IMR-90 (cell line): Measurements from ENCODE around the gene EXOC6. TPM values are rescaled to one million over a fixed set of nuclear protein-coding genes. Genes with fewer than 3 reads are reported as not detected.

Experiments
- ATAC-seq: fragments of 200-7000 bp; cut with Tn5 transposase; 2 replicates; pipeline ENCODE4 v1.9.1; 2020; ENCODE audit warnings: low read depth, mild to moderate bottlenecking, moderate library complexity
- BruUV-seq: library from RNA; stranded (reverse); fragments of 400-500 nt; replicated peaks from 2 replicates; lab custom pipeline; 2021; lab: Mats Ljungman, UMichigan
- CTCF ChIA-PET: fragments of 300-600 bp; formaldehyde crosslinking; extraction: SDS; loops from one replicate; lab custom pipeline; 2021; ENCODE audit warnings: antibody characterized with exemption; lab: Yijun Ruan, JAX
- POLR2A ChIA-PET: fragments of 300-600 bp; sonication (Branson Sonifier 250); formaldehyde crosslinking; loops from one replicate; lab custom pipeline; 2022; ENCODE audit warnings: antibody characterized with exemption; ENCODE audit not compliant: unreplicated experiment; lab: Charles Lee
- DNase-seq: peaks from one replicate; pipeline ENCODE4 v3.0.0; 2013
- H2AFZ ChIP-seq: replicated peaks from 2 replicates; pipeline ENCODE3; 2013; ENCODE audit warnings: low read length, mild to moderate bottlenecking; ENCODE audit not compliant: poor library complexity
- H2AK5ac ChIP-seq: 2 replicates; pipeline ENCODE4 v1.6.1; 2013; ENCODE audit warnings: low read depth, low read length, inconsistent platforms
- H2AK9ac ChIP-seq: replicated peaks from 2 replicates; pipeline ENCODE3; 2013; ENCODE audit warnings: mild to moderate bottlenecking, low read depth, low read length, moderate library complexity; ENCODE audit not compliant: poor library complexity
- H2BK120ac ChIP-seq: 2 replicates; pipeline ENCODE4 v1.6.1; 2013; ENCODE audit warnings: low read depth, low read length, inconsistent platforms
- H2BK15ac ChIP-seq: 3 replicates; pipeline ENCODE4 v1.6.1; 2013; ENCODE audit warnings: low read depth, low read length, inconsistent platforms
- H2BK20ac ChIP-seq: 2 replicates; pipeline ENCODE4 v1.6.1; 2013; ENCODE audit warnings: low read depth, mild to moderate bottlenecking, inconsistent platforms, low read length, moderate library complexity
- H2BK5ac ChIP-seq: 2 replicates; pipeline ENCODE4 v1.6.1; 2013; ENCODE audit warnings: mild to moderate bottlenecking, low read depth, low read length, inconsistent platforms; ENCODE audit not compliant: poor library complexity, severe bottlenecking
- H3K14ac ChIP-seq: replicated peaks from 2 replicates; pipeline ENCODE4 v1.6.1; 2013; ENCODE audit warnings: low read depth, low read length, inconsistent platforms
- H3K18ac ChIP-seq: 2 replicates; pipeline ENCODE4 v1.6.1; 2013; ENCODE audit warnings: low read depth, low read length, control low read depth
- H3K23ac ChIP-seq: 2 replicates; pipeline ENCODE4 v1.6.1; 2013; ENCODE audit warnings: low read depth, low read length, inconsistent platforms
- H3K27ac ChIP-seq: 2 replicates; pipeline ENCODE4 v1.5.1; 2013; ENCODE audit warnings: mild to moderate bottlenecking, control low read depth, low read length; ENCODE audit not compliant: insufficient read depth
- H3K27me3 ChIP-seq: 2 replicates; pipeline ENCODE4 v1.6.1; 2013; ENCODE audit warnings: low read length; ENCODE audit not compliant: control insufficient read depth, insufficient read depth
- H3K36me3 ChIP-seq: 2 replicates; pipeline ENCODE4 v1.6.1; 2013; ENCODE audit warnings: low read length, mixed read lengths; ENCODE audit not compliant: control insufficient read depth, insufficient read depth
- H3K4ac ChIP-seq: 2 replicates; pipeline ENCODE4 v1.6.1; 2013; ENCODE audit warnings: low read depth, low read length, inconsistent platforms
- H3K4me1 ChIP-seq: 2 replicates; pipeline ENCODE4 v1.6.1; 2013; ENCODE audit warnings: low read length, mixed read lengths; ENCODE audit not compliant: control insufficient read depth, insufficient read depth
- H3K4me2 ChIP-seq: 2 replicates; pipeline ENCODE4 v1.6.1; 2013; ENCODE audit warnings: low read depth, mild to moderate bottlenecking, control low read depth, low read length, moderate library complexity
- H3K4me3 ChIP-seq: 2 replicates; pipeline ENCODE4 v1.5.1; 2013; ENCODE audit warnings: low read depth, mild to moderate bottlenecking, control low read depth, low read length, moderate library complexity; ENCODE audit not compliant: insufficient read depth
- H3K56ac ChIP-seq: 2 replicates; pipeline ENCODE4 v1.6.1; 2013; ENCODE audit warnings: low read length, inconsistent platforms; ENCODE audit not compliant: insufficient read depth; ENCODE audit errors: extremely low read depth
- H3K79me1 ChIP-seq, 2 experiments: 2 replicates each; pipeline ENCODE4 v1.6.1; 2013; ENCODE audit warnings: low read length in 2 of 2, inconsistent platforms in 1 of 2, low read depth in 1 of 2
- H3K9ac ChIP-seq: 2 replicates; pipeline ENCODE4 v1.6.1; 2013; ENCODE audit warnings: low read depth, low read length, control low read depth
- H3K9me1 ChIP-seq: 2 replicates; pipeline ENCODE4 v1.6.1; 2013; ENCODE audit warnings: low read length, inconsistent platforms; ENCODE audit not compliant: insufficient read depth
- H3K9me3 ChIP-seq: 2 replicates; pipeline ENCODE4 v1.6.1; 2013; ENCODE audit warnings: low read length; ENCODE audit not compliant: control insufficient read depth, insufficient read depth
- H4K20me1 ChIP-seq: 2 replicates; pipeline ENCODE4 v1.6.1; 2013; ENCODE audit warnings: low read length, inconsistent platforms; ENCODE audit not compliant: insufficient read depth
- H4K5ac ChIP-seq: 2 replicates; pipeline ENCODE4 v1.6.1; 2013; ENCODE audit warnings: mild to moderate bottlenecking, low read depth, low read length, control low read depth
- H4K8ac ChIP-seq, 2 experiments: 2 replicates each; pipeline ENCODE4 v1.6.1; 2013; ENCODE audit warnings: low read depth in 2 of 2, low read length in 2 of 2, control low read depth in 1 of 2, inconsistent platforms in 1 of 2
- H4K91ac ChIP-seq: 2 replicates; pipeline ENCODE4 v1.6.1; 2013; ENCODE audit warnings: low read depth, low read length, inconsistent platforms; ENCODE audit not compliant: insufficient read depth
- MAFK ChIP-seq: IDR thresholded peaks from 2 replicates; pipeline ENCODE4 v1.6.1; 2012; ENCODE audit warnings: low read depth, low read length, improper control_type of control experiment
- NFE2L2 ChIP-seq: fragments of 150-350 bp; IDR thresholded peaks from 2 replicates; pipeline ENCODE4 v1.6.1; 2016; ENCODE audit warnings: low read depth, mild to moderate bottlenecking, low read length
- SMC3 ChIP-seq: fragments of 150-350 bp; IDR thresholded peaks from 2 replicates; pipeline ENCODE4 v1.6.1; 2016; ENCODE audit warnings: low read depth, mild to moderate bottlenecking, antibody characterized with exemption, low read length, moderate library complexity
- USF2 ChIP-seq: fragments of 150-350 bp; IDR thresholded peaks from 2 replicates; pipeline ENCODE4 v1.6.1; 2017; ENCODE audit warnings: mild to moderate bottlenecking, antibody characterized with exemption, low read length, low read depth
- WGBS, 2 experiments: methylation state at CpG; one replicate each; pipeline versions ENCODE4 v1.1.5 to v1.1.7; 2013; ENCODE audit warnings: missing lambda C conversion rate in 2 of 2; ENCODE audit not compliant: insufficient read length in 1 of 2; ENCODE audit errors: extremely low coverage in 2 of 2; 5-methylcytosine and 5-hydroxymethylcytosine counted together
- dilution Hi-C: fragments of 300-500 bp; cut with HindIII; formaldehyde crosslinking; loops from one replicate; pipeline ENCODE4 v1.14.3; 2018; ENCODE audit warnings: low sequenced_read_pairs; ENCODE audit not compliant: unreplicated experiment
- in situ Hi-C: fragments of 300-500 bp; cut with MboI; formaldehyde crosslinking; loops from 3 replicates; pipeline ENCODE4 v1.14.3; 2019; ENCODE audit warnings: low sequenced_read_pairs, inconsistent platforms, mixed read lengths
- intact Hi-C: fragments of 100-400 bp; cut with micrococcal nuclease; formaldehyde crosslinking; loops from 2 replicates; pipeline ENCODE4 v1.10.0; 2022
- polyA plus RNA-seq, 3 experiments: library from polyadenylated mRNA; depleted of rRNA; stranded (reverse); fragments of >200 nt; gene quantifications; 2 replicates each; pipeline ENCODE4 v1.2.3, GENCODE V29; 2012; ENCODE audit warnings: low replicate concordance in 1 of 3
- total RNA-seq: library from RNA; depleted of rRNA; stranded (reverse); fragments of >200 nt; gene quantifications from 2 replicates; pipeline ENCODE4 v1.2.3, GENCODE V29; 2012
- TF ChIP-seq, protein P1 (sequence below): fragments of 150-350 bp; IDR thresholded peaks from 2 replicates; pipeline ENCODE4 v1.6.1; 2016; ENCODE audit warnings: low read depth, mild to moderate bottlenecking, low read length, moderate library complexity, borderline replicate concordance

Gene EXOC6
- total and polyA plus RNA-seq, 2 of the 4 experiments (the other 2 are of a cell fraction): 4.5 to 11.5 TPM

DNA sequence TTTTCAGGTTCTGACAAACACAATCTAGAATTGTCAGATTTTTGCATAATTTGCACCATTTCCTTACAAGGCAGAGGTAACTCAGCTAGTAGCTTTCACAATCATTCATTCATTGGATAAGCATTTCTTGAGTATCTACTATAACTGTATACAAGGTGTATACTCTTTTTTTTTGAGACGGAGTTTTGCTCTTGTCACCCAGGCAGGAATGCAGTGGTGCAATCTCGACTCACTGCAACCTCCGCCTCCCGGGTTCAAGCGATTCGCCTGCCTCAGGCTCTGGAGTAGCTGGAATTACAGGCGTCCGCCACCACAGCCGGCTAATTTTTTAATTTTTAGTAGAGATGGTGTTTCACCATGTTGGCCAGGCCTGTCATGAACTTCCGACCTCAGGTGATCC is 16.2 kb upstream of the EXOC6 start (continued):
- TF ChIP-seq, protein P1, sequence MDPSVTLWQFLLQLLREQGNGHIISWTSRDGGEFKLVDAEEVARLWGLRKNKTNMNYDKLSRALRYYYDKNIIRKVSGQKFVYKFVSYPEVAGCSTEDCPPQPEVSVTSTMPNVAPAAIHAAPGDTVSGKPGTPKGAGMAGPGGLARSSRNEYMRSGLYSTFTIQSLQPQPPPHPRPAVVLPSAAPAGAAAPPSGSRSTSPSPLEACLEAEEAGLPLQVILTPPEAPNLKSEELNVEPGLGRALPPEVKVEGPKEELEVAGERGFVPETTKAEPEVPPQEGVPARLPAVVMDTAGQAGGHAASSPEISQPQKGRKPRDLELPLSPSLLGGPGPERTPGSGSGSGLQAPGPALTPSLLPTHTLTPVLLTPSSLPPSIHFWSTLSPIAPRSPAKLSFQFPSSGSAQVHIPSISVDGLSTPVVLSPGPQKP: no peak
- TF ChIP-seq MAFK (no peak), SMC3 (no peak)

- in situ Hi-C loops: no loop called here
- CTCF ChIA-PET: interaction anchor here (0.6 to 2.0 kb wide), 2 partner anchors 10 to 196 kb away, joined by 3 to 11 read pairs; no protein-coding TSS in a partner anchor
These were observed 15.2 kb upstream of the EXOC6 start for GRCh38 chr10:92832998-92833650.

More at GRCh38 chr10:92832998-92833650, 15.2 kb upstream of the EXOC6 start:
- peak overlapping the region; percentile 73; the same call in 1 of the 2 replicates for H3K18ac ChIP-seq
- dilution Hi-C loops (no loop called here), intact Hi-C loops (loop anchor here (5.0 kb wide), 1 partner anchor 241 kb away; the partner anchor contains the start of gene KIF11)
- no peaks in the 10 kb centered on the region for H3K36me3 ChIP-seq
- peak overlapping the region; percentile 84 for H4K91ac ChIP-seq
- peak overlapping the region; percentile 23 for H3K23ac ChIP-seq
- peak overlapping the region; percentile 88 for H3K4ac ChIP-seq
- ATAC-seq (no peak), DNase-seq (no peak)
- peak overlapping the region; percentile 55; the same call in 1 of the 2 replicates for H3K56ac ChIP-seq
- peak overlapping the region; percentile 8 for H2AK9ac ChIP-seq
- peaks cover 0 to 3% of the 10 kb centered on the region in 2 experiments; a peak in 1 of 4 replicates for H3K79me1 ChIP-seq
- H2BK120ac ChIP-seq: peak overlapping the region; percentile 85
- WGBS, 2 experiments: 100% methylated on average over 1 of the region's 2 CpGs; no CpG with 5 or more reads in 1 of the 2 experiments
- POLR2A ChIA-PET: no interaction called here
- H3K4me1 ChIP-seq: peaks cover 20% of the 10 kb centered on the region
- TF ChIP-seq NFE2L2: no peak
- peak; percentile 25; the same call in 1 of the 2 replicates for TF ChIP-seq USF2
- H4K5ac ChIP-seq: peak overlapping the region; percentile 21
- peaks cover 9% of the 10 kb centered on the region; the same call in 1 of the 2 replicates for H3K9me1 ChIP-seq
- H3K14ac ChIP-seq: peak overlapping the region; percentile 85
- peak overlapping the region; percentile 37 to 73; a peak in 3 of 4 replicates for H4K8ac ChIP-seq
- H2BK15ac ChIP-seq: peak overlapping the region; percentile 93; the same call in 2 of the 3 replicates
- peak overlapping the region; percentile 79; the same call in 1 of the 2 replicates for H2AK5ac ChIP-seq
- H2BK20ac ChIP-seq: peak overlapping the region; percentile 97
- no peak overlapping the region for H3K4me3 ChIP-seq
- no TSS peak for BruUV-seq
- H3K4me2 ChIP-seq: no peak overlapping the region
- peak overlapping the region; percentile 22; the same call in 1 of the 2 replicates for H3K9ac ChIP-seq
- H3K9me3 ChIP-seq: no peaks in the 10 kb centered on the region
- H3K27ac ChIP-seq: no peak overlapping the region
- H2BK5ac ChIP-seq: peak overlapping the region; percentile 25
- H4K20me1 ChIP-seq: no peaks in the 10 kb centered on the region
- H3K27me3 ChIP-seq: no peaks in the 10 kb centered on the region
- peak overlapping the region; percentile 77 for H2AFZ ChIP-seq
